Measurements from ENCODE around the gene SLC20A1. TPM values are rescaled to one million over a fixed set of nuclear protein-coding genes. Genes with fewer than 3 reads are reported as not detected.
A peak's percentile ranks its signal among the peaks of the same experiment; 100 is the strongest.

The SLC20A1 gene
- total RNA-seq, 1 donor from 2014 or later, result 96.7 TPM

GRCh38 chr2:112701052-112701451, 55.3 kb downstream of the SLC20A1 start:
- Histone ChIP-seq H3K4me1 (ENCODE audit: insufficient read depth, low read length) (peaks cover 7% of the 10 kb centered on the region), H3K79me2 (ENCODE audit: insufficient read depth, low read length) (no peaks in the 10 kb centered on the region), H3K27ac (ENCODE audit: low read depth, low read length) (no peak overlapping the region), H3K9ac (ENCODE audit: low read length) (no peak overlapping the region), H3K27me3 (ENCODE audit: insufficient read depth, low read length) (no peaks in the 10 kb centered on the region), H3K4me2 (ENCODE audit: low read length) (no peak overlapping the region), H3K9me3 (ENCODE audit: insufficient read depth, low read depth, low read length) (no peaks in the 10 kb centered on the region), H3K36me3 (ENCODE audit: insufficient read depth, low read length) (no peaks in the 10 kb centered on the region), H3K4me3 (ENCODE audit: insufficient read depth, low read depth, low read length) (no peak overlapping the region), H2AFZ (ENCODE audit: low read depth, low read length) (no peak overlapping the region), H4K20me1 (ENCODE audit: insufficient read depth, low read length) (no peaks in the 10 kb centered on the region)
- DNase-seq (ENCODE audit: low read depth), result peak; percentile 26
- Mint-ChIP-seq H3K4me1 (ENCODE audit: low read depth, unreplicated experiment) (peaks cover 3% of the 10 kb centered on the region), H3K27ac (ENCODE audit: unreplicated experiment) (no peak overlapping the region), H3K27me3 (ENCODE audit: low read depth, unreplicated experiment) (peaks cover 9% of the 10 kb centered on the region), H3K9me3 (ENCODE audit: unreplicated experiment) (no peaks in the 10 kb centered on the region), H3K4me3 (ENCODE audit: unreplicated experiment) (no peak overlapping the region), H3K36me3 (ENCODE audit: low read depth, unreplicated experiment) (no peaks in the 10 kb centered on the region)
- no peak for FAIRE-seq
- TF ChIP-seq CTCF (IDR thresholded peaks at IDR 0.05; ENCODE audit: insufficient read depth, low read depth, low read length), result no peak
- no peak for TF ChIP-seq EZH2 (IDR thresholded peaks at IDR 0.05; ENCODE audit: insufficient read depth, low read length)

DNA sequence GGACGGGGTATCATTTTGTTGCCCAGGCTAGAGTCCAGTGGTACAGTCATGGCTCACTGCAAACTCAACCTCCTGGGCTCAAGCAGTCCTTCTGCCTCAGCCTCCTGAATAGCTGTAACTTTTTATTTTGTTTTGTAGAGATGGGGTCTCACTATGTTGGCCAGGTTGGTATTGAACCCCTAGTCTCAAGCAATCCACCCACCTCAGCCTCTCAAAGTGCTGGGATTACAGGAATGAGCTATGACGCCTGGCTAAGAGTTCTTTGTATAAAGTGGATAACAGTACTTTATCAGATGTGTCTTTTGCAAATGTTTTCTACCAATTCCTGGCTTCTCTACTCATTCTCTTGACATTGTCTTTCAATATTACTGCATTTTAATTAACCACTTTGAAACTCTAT, 57.9 kb downstream of the SLC20A1 start:
- Mint-ChIP-seq H3K9me3 (ENCODE audit: unreplicated experiment) (no peaks in the 10 kb centered on the region), H3K27me3 (ENCODE audit: low read depth, unreplicated experiment) (peaks cover 9% of the 10 kb centered on the region), H3K4me3 (ENCODE audit: unreplicated experiment) (no peak overlapping the region), H3K4me1 (ENCODE audit: low read depth, unreplicated experiment) (peaks cover 12% of the 10 kb centered on the region), H3K36me3 (ENCODE audit: low read depth, unreplicated experiment) (no peaks in the 10 kb centered on the region), H3K27ac (ENCODE audit: unreplicated experiment) (no peak overlapping the region)
- Histone ChIP-seq H3K4me2 (ENCODE audit: low read length) (no peak overlapping the region), H4K20me1 (ENCODE audit: insufficient read depth, low read length) (no peaks in the 10 kb centered on the region), H3K27ac (ENCODE audit: low read depth, low read length) (no peak overlapping the region), H2AFZ (ENCODE audit: low read depth, low read length) (no peak overlapping the region), H3K9me3 (ENCODE audit: insufficient read depth, low read depth, low read length) (no peaks in the 10 kb centered on the region), H3K27me3 (ENCODE audit: insufficient read depth, low read length) (no peaks in the 10 kb centered on the region), H3K79me2 (ENCODE audit: insufficient read depth, low read length) (no peaks in the 10 kb centered on the region), H3K4me1 (ENCODE audit: insufficient read depth, low read length) (peaks cover 15% of the 10 kb centered on the region), H3K4me3 (ENCODE audit: insufficient read depth, low read depth, low read length) (no peak overlapping the region), H3K9ac (ENCODE audit: low read length) (no peak overlapping the region), H3K36me3 (ENCODE audit: insufficient read depth, low read length) (no peaks in the 10 kb centered on the region)
- no peak for DNase-seq (ENCODE audit: low read depth)
- no peak for FAIRE-seq
- TF ChIP-seq EZH2 (IDR thresholded peaks at IDR 0.05; ENCODE audit: insufficient read depth, low read length) (no peak), CTCF (IDR thresholded peaks at IDR 0.05; ENCODE audit: insufficient read depth, low read depth, low read length) (no peak)

DNA sequence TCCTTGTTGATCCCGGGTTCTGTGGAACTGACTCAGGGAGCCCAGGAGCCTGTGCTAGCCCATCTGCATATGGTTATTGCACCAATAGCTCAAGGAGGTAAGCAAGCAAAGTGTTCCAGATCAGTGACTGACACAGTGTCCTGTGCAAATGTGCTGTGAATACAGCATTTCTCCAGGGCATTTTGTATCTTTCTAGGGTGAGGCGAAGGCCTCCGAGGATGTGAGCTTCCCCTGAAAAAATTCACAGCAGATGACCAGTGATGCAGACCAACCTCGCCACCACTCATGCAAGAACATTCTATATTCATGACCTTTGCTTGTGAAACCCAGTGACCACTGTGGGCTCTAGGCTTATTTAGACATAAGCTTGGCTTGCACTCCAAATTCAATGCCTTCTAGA, 59.8 kb downstream of the SLC20A1 start:
- H3K9me3 ChIP-seq (ENCODE audit: insufficient read depth, low read depth, low read length), result no peaks in the 10 kb centered on the region
- H3K27ac ChIP-seq (ENCODE audit: low read depth, low read length), result no peak overlapping the region
- H3K27me3 ChIP-seq (ENCODE audit: insufficient read depth, low read length), result no peaks in the 10 kb centered on the region
- H3K79me2 ChIP-seq (ENCODE audit: insufficient read depth, low read length), result no peaks in the 10 kb centered on the region
- H3K27ac Mint-ChIP-seq (ENCODE audit: unreplicated experiment), result no peak overlapping the region
- no peaks in the 10 kb centered on the region for H4K20me1 ChIP-seq (ENCODE audit: insufficient read depth, low read length)
- H3K4me2 ChIP-seq (ENCODE audit: low read length), result no peak overlapping the region
- TF ChIP-seq CTCF (IDR thresholded peaks at IDR 0.05; ENCODE audit: insufficient read depth, low read depth, low read length) (no peak), EZH2 (IDR thresholded peaks at IDR 0.05; ENCODE audit: insufficient read depth, low read length) (no peak)
- peaks cover 16% of the 10 kb centered on the region for H3K27me3 Mint-ChIP-seq (ENCODE audit: low read depth, unreplicated experiment)
- no peaks in the 10 kb centered on the region for H3K36me3 Mint-ChIP-seq (ENCODE audit: low read depth, unreplicated experiment)
- H3K9me3 Mint-ChIP-seq (ENCODE audit: unreplicated experiment), result no peaks in the 10 kb centered on the region
- no peaks in the 10 kb centered on the region for H3K36me3 ChIP-seq (ENCODE audit: insufficient read depth, low read length)
- no peak for FAIRE-seq
- H3K4me3 Mint-ChIP-seq (ENCODE audit: unreplicated experiment), result no peak overlapping the region
- H3K4me1 ChIP-seq (ENCODE audit: insufficient read depth, low read length), result peaks cover 15% of the 10 kb centered on the region
- no peak overlapping the region for H2AFZ ChIP-seq (ENCODE audit: low read depth, low read length)
- peaks cover 12% of the 10 kb centered on the region for H3K4me1 Mint-ChIP-seq (ENCODE audit: low read depth, unreplicated experiment)
- H3K4me3 ChIP-seq (ENCODE audit: insufficient read depth, low read depth, low read length), result no peak overlapping the region
- DNase-seq (ENCODE audit: low read depth), result no peak
- no peak overlapping the region for H3K9ac ChIP-seq (ENCODE audit: low read length)

Data from astrocyte (in vitro differentiated cells and primary cell).